WTC11 (cell line): ENCODE results near the gene OASL. TPM values are rescaled to one million over a fixed set of nuclear protein-coding genes. Genes with fewer than 3 reads are reported as not detected.
A peak's percentile ranks its signal among the peaks of the same experiment; 100 is the strongest.

Experiments used
- ATAC-seq: fragments of 200-7000 bp; cut with Tn5 transposase; 2 replicates; pipeline ENCODE4 v1.10.0; 2021; ENCODE audit warnings: mild to moderate bottlenecking, moderate library complexity
- CTCF ChIA-PET: fragments of 300-600 bp; sonication (Branson Sonifier 250); formaldehyde crosslinking; loops from one replicate; lab custom pipeline; 2021; ENCODE audit warnings: antibody characterized with exemption; lab: Charles Lee
- POLR2A ChIA-PET: fragments of 350-600 bp; sonication (Branson Sonifier 250); formaldehyde crosslinking; loops from one replicate; lab custom pipeline; 2021; ENCODE audit warnings: antibody characterized with exemption; lab: Charles Lee
- DNase-seq: peaks from one replicate; pipeline ENCODE4 v3.0.0; 2021; ENCODE audit warnings: low spot score
- H3K27ac Mint-ChIP-seq: 2 replicates; pipeline ENCODE4 v1.8.0; 2021; ENCODE audit warnings: mixed read lengths
- H3K27me3 Mint-ChIP-seq: 2 replicates; pipeline ENCODE4 v1.8.0; 2021; ENCODE audit warnings: low read depth, mild to moderate bottlenecking, moderate library complexity, mixed read lengths
- H3K36me3 Mint-ChIP-seq: 2 replicates; pipeline ENCODE4 v1.8.0; 2021; ENCODE audit warnings: mixed read lengths
- H3K4me1 Mint-ChIP-seq: 2 replicates; pipeline ENCODE4 v1.8.0; 2022; ENCODE audit warnings: mixed read lengths
- H3K4me3 Mint-ChIP-seq: 2 replicates; pipeline ENCODE4 v1.8.0; 2021; ENCODE audit warnings: mild to moderate bottlenecking, moderate library complexity, mixed read lengths
- H3K9me3 Mint-ChIP-seq: 2 replicates; pipeline ENCODE4 v1.8.0; 2021; ENCODE audit warnings: mixed read lengths
- AFF4 ChIP-seq: sonication (generic); formaldehyde crosslinking; IDR thresholded peaks from 2 replicates; pipeline ENCODE4 v1.8.1; 2023; ENCODE audit warnings: mild to moderate bottlenecking, missing genetic modification reagents, borderline replicate concordance
- ARID4B ChIP-seq: sonication (generic); formaldehyde crosslinking; IDR thresholded peaks from 2 replicates; pipeline ENCODE4 v1.8.0; 2023; ENCODE audit warnings: missing genetic modification reagents, mild to moderate bottlenecking, borderline replicate concordance
- CBFB ChIP-seq: sonication (generic); formaldehyde crosslinking; IDR thresholded peaks from 2 replicates; pipeline ENCODE4 v1.8.1; 2022; ENCODE audit warnings: mild to moderate bottlenecking, low read depth, missing genetic modification reagents
- CTCF ChIP-seq: fragments of 200-600 bp; IDR thresholded peaks from 2 replicates; pipeline ENCODE4 v1.8.0; 2022; ENCODE audit warnings: antibody characterized with exemption
- E2F4 ChIP-seq: sonication (generic); formaldehyde crosslinking; IDR thresholded peaks from 2 replicates; pipeline ENCODE4 v1.8.1; 2022; ENCODE audit warnings: low read depth, mild to moderate bottlenecking, moderate library complexity, missing genetic modification reagents, borderline replicate concordance
- HMGA2 ChIP-seq: fragments of 250-450 bp; sonication (Bioruptor Pico); IDR thresholded peaks from 2 replicates; pipeline ENCODE4 v1.4.0; 2021; ENCODE audit warnings: mild to moderate bottlenecking, moderate library complexity
- JUN ChIP-seq: sonication (generic); formaldehyde crosslinking; IDR thresholded peaks from 2 replicates; pipeline ENCODE4 v1.8.0; 2023; ENCODE audit warnings: mild to moderate bottlenecking, missing genetic modification reagents
- NFE2L1 ChIP-seq: sonication (generic); formaldehyde crosslinking; IDR thresholded peaks from 2 replicates; pipeline ENCODE4 v1.8.1; 2023; ENCODE audit warnings: missing genetic modification reagents
- NR1H2 ChIP-seq: sonication (generic); formaldehyde crosslinking; IDR thresholded peaks from 2 replicates; pipeline ENCODE4 v1.9.0; 2021; ENCODE audit warnings: mild to moderate bottlenecking, moderate library complexity, missing genetic modification reagents
- PRDM15 ChIP-seq: sonication (generic); formaldehyde crosslinking; IDR thresholded peaks from 2 replicates; pipeline ENCODE4 v1.8.0; 2022; ENCODE audit warnings: missing genetic modification reagents
- SOX15 ChIP-seq: fragments of 250-450 bp; sonication (Bioruptor Pico); IDR thresholded peaks from 2 replicates; pipeline ENCODE4 v1.9.0; 2021; ENCODE audit warnings: mild to moderate bottlenecking
- TEAD1 ChIP-seq: sonication (generic); formaldehyde crosslinking; IDR thresholded peaks from 2 replicates; pipeline ENCODE4 v1.8.0; 2022; ENCODE audit warnings: mild to moderate bottlenecking, missing genetic modification reagents
- TEAD4 ChIP-seq: sonication (generic); formaldehyde crosslinking; IDR thresholded peaks from 2 replicates; pipeline ENCODE4 v1.8.0; 2022; ENCODE audit warnings: mild to moderate bottlenecking, missing genetic modification reagents
- USF1 ChIP-seq: sonication (generic); formaldehyde crosslinking; IDR thresholded peaks from 2 replicates; pipeline ENCODE4 v1.8.0; 2022; ENCODE audit warnings: mild to moderate bottlenecking, missing genetic modification reagents
- ZNF416 ChIP-seq: fragments of 250-450 bp; sonication (Bioruptor Pico); IDR thresholded peaks from 2 replicates; pipeline ENCODE4 v1.9.0; 2021; ENCODE audit warnings: mild to moderate bottlenecking, inconsistent platforms
- total RNA-seq: library from RNA; stranded (reverse); gene quantifications from 3 replicates; pipeline ENCODE4 v1.2.3, GENCODE V29; 2021

The OASL gene
- total RNA-seq, 1 experiment from 2014 or later: 0.28 TPM

- peaks cover 3% of the 10 kb centered on the region; the same call in 1 of the 2 replicates for H3K27me3 Mint-ChIP-seq
- no peak for DNase-seq
- no peak overlapping the region for H3K27ac Mint-ChIP-seq
- H3K9me3 Mint-ChIP-seq: no peaks in the 10 kb centered on the region; the same call in 1 of the 2 replicates
- TF ChIP-seq PRDM15: peak; percentile 98
- no peak for TF ChIP-seq CTCF
- TF ChIP-seq JUN (CRISPR knock-in tag): no peak
- no peak for TF ChIP-seq TEAD4
- TF ChIP-seq NR1H2: no peak
- H3K36me3 Mint-ChIP-seq: no peaks in the 10 kb centered on the region
- CTCF ChIA-PET: no interaction called here
- POLR2A ChIA-PET: no interaction called here
- no peak for ATAC-seq
- peaks cover 7% of the 10 kb centered on the region for H3K4me1 Mint-ChIP-seq
- no peak overlapping the region for H3K4me3 Mint-ChIP-seq
Observed at GRCh38 chr12:120994589-120995337, 44.3 kb downstream of the OASL start.

GRCh38 chr12:120994059-120994458 is 45.0 kb downstream of the OASL start:
- TF ChIP-seq USF1 (CRISPR knock-in tag) (no peak), AFF4 (no peak), TEAD1 (CRISPR knock-in tag) (no peak), ZNF416 (no peak), SOX15 (no peak), NFE2L1 (no peak), ARID4B (CRISPR knock-in tag) (no peak), CBFB (no peak), HMGA2 (CRISPR knock-in tag) (no peak), E2F4 (CRISPR knock-in tag) (no peak)
- CTCF ChIA-PET: interaction anchor here (3.1 to 3.5 kb wide), 2 partner anchors 11 to 22 kb away, joined by 14 to 17 read pairs; no protein-coding TSS in a partner anchor
- Mint-ChIP-seq H3K27ac (no peak overlapping the region), H3K4me3 (no peak overlapping the region), H3K36me3 (no peaks in the 10 kb centered on the region), H3K9me3 (peaks cover 3% of the 10 kb centered on the region; the same call in 1 of the 2 replicates), H3K27me3 (peaks cover 5% of the 10 kb centered on the region; the same call in 1 of the 2 replicates), H3K4me1 (peaks cover 2% of the 10 kb centered on the region)
- DNase-seq (no peak), ATAC-seq (no peak)
- POLR2A ChIA-PET: no interaction called here
